Body of pancreas (tissue), 4 donors: ENCODE results near the gene GPR35. TPM values are rescaled to one million over a fixed set of nuclear protein-coding genes. Genes with fewer than 3 reads are reported as not detected.
A peak's percentile ranks its signal among the peaks of the same experiment; 100 is the strongest.

Experiments
- ATAC-seq: fragments of 150-250 bp; one replicate; pipeline ENCODE4 v1.9.1; 2016
- DNase-seq, 4 donors: peaks; one replicate each; pipeline ENCODE4 v3.0.0-alpha.2; 2019
- H3K27ac ChIP-seq, 4 donors: fragments of 200-600 bp; sonication (generic); 1 replicate in 3 of 4; 2 replicates in 1 of 4; pipeline versions ENCODE4 v1.5.1 to v1.6.1; 2016 to 2019; ENCODE audit warnings: mild to moderate bottlenecking in 1 of 4, mixed read lengths in 1 of 4, moderate library complexity in 1 of 4
- H3K27me3 ChIP-seq, 2 donors: fragments of 200-600 bp; sonication (generic); one replicate each; pipeline ENCODE4 v1.6.0; 2016; ENCODE audit warnings: mild to moderate bottlenecking in 1 of 2
- H3K36me3 ChIP-seq, 2 donors: fragments of 200-600 bp; sonication (generic); replicated peaks in 1 of 2; 2 replicates each; pipeline ENCODE4 v1.5.1; 2016; ENCODE audit warnings: low read depth in 2 of 2; ENCODE audit not compliant: insufficient read depth in 1 of 2
- H3K4me1 ChIP-seq: fragments of 200-600 bp; sonication (generic); one replicate; pipeline ENCODE4 v1.6.0; 2016
- H3K4me3 ChIP-seq, 2 donors: fragments of 200-600 bp; sonication (generic); 1 replicate in 1 of 2; 2 replicates in 1 of 2; pipeline ENCODE4 v1.5.1; 2016 to 2019
- H3K9me3 ChIP-seq, 3 donors: fragments of 200-600 bp; sonication (generic); 1 replicate in 2 of 3; 2 replicates in 1 of 3; pipeline ENCODE4 v1.5.1; 2016
- POLR2A ChIP-seq, 3 donors: fragments of 450-650 bp; IDR thresholded peaks; one replicate each; pipeline ENCODE4 v1.6.1; 2016; ENCODE audit warnings: antibody characterized with exemption in 3 of 3, mild to moderate bottlenecking in 2 of 3
- WGBS, 2 donors: methylation state at CpG; one replicate each; pipeline ENCODE4 v1.1.5; 2017; 5-methylcytosine and 5-hydroxymethylcytosine counted together
- intact Hi-C: fragments of 100-400 bp; cut with DNase I; formaldehyde crosslinking; loops from one replicate; pipeline ENCODE4 v1.15.1; 2023
- total RNA-seq, 2 donors: library from RNA; depleted of rRNA; stranded (reverse); fragments of >200 nt; gene quantifications; one replicate each; pipeline ENCODE4 v1.1.0, GENCODE V29; 2016
- TF ChIP-seq, protein P1 (sequence below), 7 experiments: fragments of 450-650 bp in 4 of 7; fragments of 200-600 bp in 3 of 7; sonication (generic) in 3 of 7; IDR thresholded peaks; one replicate each; pipeline ENCODE4 v1.5.1; 2016 to 2019; ENCODE audit warnings: antibody characterized with exemption in 7 of 7

Gene GPR35
- total RNA-seq, 2 donors from 2014 or later: 0.33 to 3.4 TPM

DNA sequence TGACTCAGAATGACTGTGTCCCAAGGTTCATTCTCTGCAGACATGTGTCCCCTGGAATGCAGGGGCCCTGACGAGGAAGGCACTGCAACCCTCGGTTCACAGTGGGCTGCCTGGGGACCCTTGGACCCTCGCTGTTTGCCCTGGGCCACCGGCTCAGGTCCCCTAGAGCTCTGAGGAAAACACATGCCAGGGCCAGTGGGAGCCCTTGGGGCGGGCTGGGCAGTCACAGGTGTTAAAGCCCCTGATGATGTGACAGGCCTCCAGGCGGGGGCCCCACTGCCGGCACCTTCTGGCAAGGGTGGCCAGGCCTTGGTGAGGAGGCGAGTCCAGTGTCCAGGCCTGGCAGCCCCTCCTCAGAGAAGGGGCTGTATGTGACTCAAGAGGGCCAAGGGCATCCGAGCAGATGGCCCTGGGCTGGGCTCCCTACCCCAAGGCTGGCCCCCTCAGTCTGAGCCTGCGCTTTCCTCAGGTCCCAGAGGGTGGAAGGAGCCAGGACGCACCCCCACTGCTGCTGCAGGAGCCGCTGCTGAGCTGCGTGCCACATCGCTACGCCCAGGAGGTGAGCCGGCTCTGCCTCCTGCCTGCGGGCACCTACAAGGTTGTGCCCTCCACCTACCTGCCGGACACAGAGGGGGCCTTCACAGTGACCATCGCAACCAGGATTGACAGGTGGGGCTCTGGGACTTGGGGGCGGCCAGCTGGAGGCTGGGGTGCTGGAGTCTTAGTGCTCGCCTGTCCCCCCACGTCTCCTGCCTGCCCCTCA, 27.7 kb upstream of the GPR35 start:
- intact Hi-C loops: no loop called here
- H3K4me1 ChIP-seq: no peaks in the 10 kb centered on the region
- H3K36me3 ChIP-seq: peaks cover 0 to 6% of the 10 kb centered on the region in 2 donors
- 87 to 94% methylated on average over 11 to 22 of the region's 22 CpGs for WGBS, 2 donors
- no peak for ATAC-seq
- no peak overlapping the region for H3K27ac ChIP-seq
- DNase-seq: peak in 1 of 4 donors; percentile 7
- H3K9me3 ChIP-seq: no peaks in the 10 kb centered on the region
- no peak overlapping the region for H3K4me3 ChIP-seq
- TF ChIP-seq POLR2A (IDR thresholded peaks at IDR 0.05): no peak
- TF ChIP-seq, protein P1, sequence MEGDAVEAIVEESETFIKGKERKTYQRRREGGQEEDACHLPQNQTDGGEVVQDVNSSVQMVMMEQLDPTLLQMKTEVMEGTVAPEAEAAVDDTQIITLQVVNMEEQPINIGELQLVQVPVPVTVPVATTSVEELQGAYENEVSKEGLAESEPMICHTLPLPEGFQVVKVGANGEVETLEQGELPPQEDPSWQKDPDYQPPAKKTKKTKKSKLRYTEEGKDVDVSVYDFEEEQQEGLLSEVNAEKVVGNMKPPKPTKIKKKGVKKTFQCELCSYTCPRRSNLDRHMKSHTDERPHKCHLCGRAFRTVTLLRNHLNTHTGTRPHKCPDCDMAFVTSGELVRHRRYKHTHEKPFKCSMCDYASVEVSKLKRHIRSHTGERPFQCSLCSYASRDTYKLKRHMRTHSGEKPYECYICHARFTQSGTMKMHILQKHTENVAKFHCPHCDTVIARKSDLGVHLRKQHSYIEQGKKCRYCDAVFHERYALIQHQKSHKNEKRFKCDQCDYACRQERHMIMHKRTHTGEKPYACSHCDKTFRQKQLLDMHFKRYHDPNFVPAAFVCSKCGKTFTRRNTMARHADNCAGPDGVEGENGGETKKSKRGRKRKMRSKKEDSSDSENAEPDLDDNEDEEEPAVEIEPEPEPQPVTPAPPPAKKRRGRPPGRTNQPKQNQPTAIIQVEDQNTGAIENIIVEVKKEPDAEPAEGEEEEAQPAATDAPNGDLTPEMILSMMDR (IDR thresholded peaks at IDR 0.05): no peak
- no peaks in the 10 kb centered on the region for H3K27me3 ChIP-seq

DNA sequence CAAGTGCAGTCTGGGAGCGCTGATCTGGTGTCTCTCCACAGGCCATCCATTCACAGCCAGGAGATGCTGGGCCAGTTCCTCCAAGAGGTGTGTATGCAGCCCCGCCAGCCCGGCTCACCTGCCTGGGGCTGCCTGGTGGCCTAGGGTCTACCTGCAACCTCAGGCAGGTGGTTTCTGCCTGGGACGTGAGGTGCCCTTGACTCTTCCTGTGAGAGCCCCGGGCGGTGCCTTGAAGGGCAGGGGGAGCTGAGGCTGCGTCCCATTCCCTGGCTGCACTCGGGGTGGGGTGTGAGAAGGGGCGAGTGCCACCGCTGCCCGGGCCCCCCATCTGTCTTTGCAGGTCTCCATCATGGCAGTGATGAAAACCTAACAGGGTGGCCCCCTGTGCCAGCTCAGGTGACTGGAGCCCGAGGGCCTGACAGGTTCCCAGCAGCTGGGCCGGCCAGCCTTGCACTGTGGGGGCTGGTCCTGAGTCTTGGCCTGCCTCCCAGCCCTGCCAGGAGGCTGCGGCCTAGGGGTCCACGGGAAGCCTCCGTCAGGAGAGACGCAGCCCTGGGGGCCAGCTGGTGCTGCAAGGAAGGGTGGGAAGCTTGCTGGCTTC, 26.9 kb upstream of the GPR35 start:
- intact Hi-C loops: no loop called here
- Histone ChIP-seq H3K4me3 (no peak overlapping the region), H3K27ac (no peak overlapping the region), H3K4me1 (no peaks in the 10 kb centered on the region), H3K9me3 (no peaks in the 10 kb centered on the region), H3K36me3 (peaks cover 0 to 6% of the 10 kb centered on the region in 2 donors), H3K27me3 (no peaks in the 10 kb centered on the region)
- WGBS, 2 donors: 97 to 99% methylated on average over 6 to 14 of the region's 17 CpGs
- no peak for DNase-seq
- TF ChIP-seq, protein P1 (IDR thresholded peaks at IDR 0.05): no peak
- ATAC-seq: no peak

DNA sequence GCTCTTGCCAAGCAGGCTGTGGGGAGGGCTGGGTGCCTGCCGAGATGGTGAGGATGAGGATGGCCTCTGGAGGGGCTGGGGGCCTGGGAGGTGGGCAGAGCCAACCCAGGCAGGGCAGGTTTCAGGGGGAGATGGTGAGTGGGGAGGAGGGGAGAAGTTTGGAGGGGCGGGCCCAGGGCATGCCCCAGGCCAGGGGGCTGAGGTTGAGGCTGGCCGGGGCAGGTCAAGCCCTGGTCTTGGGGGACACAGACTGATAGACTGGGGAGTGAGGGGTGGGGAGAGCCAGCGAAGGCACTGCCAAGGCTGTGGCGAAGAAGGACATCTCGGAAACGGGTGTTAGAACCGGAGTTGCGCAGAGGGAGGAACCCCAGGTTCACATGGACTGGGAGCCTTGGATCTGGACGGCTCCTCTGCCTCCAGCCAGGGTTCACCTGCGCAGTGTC, 26.1 kb upstream of the GPR35 start:
- ATAC-seq (no peak), DNase-seq (no peak)
- no peak overlapping the region for H3K27ac ChIP-seq
- H3K9me3 ChIP-seq: no peaks in the 10 kb centered on the region
- H3K4me1 ChIP-seq: peaks cover 3% of the 10 kb centered on the region
- H3K4me3 ChIP-seq: no peak overlapping the region
- intact Hi-C loops: no loop called here
- peaks cover 0 to 6% of the 10 kb centered on the region in 2 donors for H3K36me3 ChIP-seq
- WGBS, 2 donors: 92 to 93% methylated on average over 11 of the region's 11 CpGs
- no peaks in the 10 kb centered on the region for H3K27me3 ChIP-seq
- no peak for TF ChIP-seq POLR2A (IDR thresholded peaks at IDR 0.05)
- TF ChIP-seq, protein P1 (IDR thresholded peaks at IDR 0.05): no peak

DNA sequence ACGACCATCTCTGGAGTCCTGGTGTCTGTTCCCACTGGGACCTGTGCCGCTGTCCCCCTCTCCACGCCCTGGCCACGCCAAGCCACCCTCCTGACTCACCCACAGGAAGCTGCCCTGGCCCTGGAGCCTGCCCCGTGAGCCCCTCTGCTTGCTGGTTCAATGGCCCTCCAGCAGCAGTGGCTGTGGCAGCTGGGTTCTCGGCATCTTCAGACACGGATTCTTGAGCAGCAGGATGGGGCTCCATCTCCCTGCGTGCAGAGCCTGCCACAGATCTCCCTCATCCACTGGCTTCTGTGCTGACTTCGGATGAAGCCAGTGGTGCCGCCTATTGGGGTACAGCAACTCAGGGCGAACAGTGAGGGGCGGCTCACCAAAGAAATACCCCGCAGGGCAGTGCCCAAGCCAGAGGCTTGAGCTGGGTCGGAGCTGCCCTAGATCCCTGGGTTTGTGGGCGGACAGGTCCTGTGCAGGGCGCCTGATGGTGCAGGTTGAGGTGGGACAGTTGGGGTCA, 24.8 kb upstream of the GPR35 start:
- no peaks in the 10 kb centered on the region for H3K27me3 ChIP-seq
- 92 to 93% methylated on average over 12 to 16 of the region's 16 CpGs for WGBS, 2 donors
- no peaks in the 10 kb centered on the region for H3K9me3 ChIP-seq
- intact Hi-C loops: no loop called here
- H3K36me3 ChIP-seq: peaks cover 0 to 6% of the 10 kb centered on the region in 2 donors
- TF ChIP-seq, protein P1 (IDR thresholded peaks at IDR 0.05): no peak
- no peak for TF ChIP-seq POLR2A (IDR thresholded peaks at IDR 0.05)
- H3K4me3 ChIP-seq: no peak overlapping the region
- peaks cover 9% of the 10 kb centered on the region for H3K4me1 ChIP-seq
- ATAC-seq (no peak), DNase-seq (peak in 2 of 4 donors; percentile 4 to 10)
- H3K27ac ChIP-seq: no peak overlapping the region
